Neural progenitor cell (in vitro differentiated cells): ENCODE data around the gene ASTN2.

Experiments used
- CTCF ChIP-seq: fragments of 200-600 bp; sonication (generic); IDR thresholded peaks from 2 replicates; pipeline ENCODE4 v1.5.1; 2017; ENCODE audit warnings: antibody characterized with exemption, mild to moderate bottlenecking
- EZH2 ChIP-seq: fragments of 200-600 bp; sonication (generic); IDR thresholded peaks from 2 replicates; pipeline ENCODE4 v1.6.1; 2017; ENCODE audit warnings: antibody characterized with exemption, mild to moderate bottlenecking, moderate library complexity

GRCh38 chr9:117392992-117393391 lies 21.9 kb downstream of the ASTN2 start:
- TF ChIP-seq EZH2 = no peak
- peak; percentile 30 for TF ChIP-seq CTCF
